ENCODE data around the gene COQ5.

Gene COQ5

GRCh38 chr12:120538281-120539156 lies 9.6 kb upstream of the COQ5 start:
- TF ChIP-seq CTCF (IDR thresholded peaks at IDR 0.05; ENCODE audit: extremely low read depth, insufficient read depth, missing control alignments) = no peak
- DNase-seq (ENCODE audit: low spot score) = no peak

GRCh38 chr12:120537856-120538220 lies 8.9 kb upstream of the COQ5 start:
- in situ Hi-C loops (cut with MboI; ENCODE audit: low pct_unique_long_range_greater_than_20kb, low sequenced_read_pairs, unreplicated experiment) = no loop called here
- no peak for TF ChIP-seq CTCF (IDR thresholded peaks at IDR 0.05; ENCODE audit: extremely low read depth, insufficient read depth, missing control alignments)
- no peak for DNase-seq (ENCODE audit: low spot score)

More at GRCh38 chr12:120538281-120539156, 9.6 kb upstream of the COQ5 start:
- in situ Hi-C loops (cut with MboI; ENCODE audit: low pct_unique_long_range_greater_than_20kb, low sequenced_read_pairs, unreplicated experiment) = no loop called here

- in situ Hi-C loops (cut with MboI; ENCODE audit: low pct_unique_long_range_greater_than_20kb, low sequenced_read_pairs, unreplicated experiment) = no loop called here
- no peak for TF ChIP-seq CTCF (IDR thresholded peaks at IDR 0.05; ENCODE audit: extremely low read depth, insufficient read depth, missing control alignments)
- DNase-seq (ENCODE audit: low spot score) = peak; percentile 34
Observed at GRCh38 chr12:120536064-120536791, 7.3 kb upstream of the COQ5 start.

GRCh38 chr12:120534703-120535655 lies 6.0 kb upstream of the COQ5 start:
- in situ Hi-C loops (cut with MboI; ENCODE audit: low pct_unique_long_range_greater_than_20kb, low sequenced_read_pairs, unreplicated experiment) = no loop called here
- peak; percentile 77 for DNase-seq (ENCODE audit: low spot score)
- peak; percentile 15 for TF ChIP-seq CTCF (IDR thresholded peaks at IDR 0.05; ENCODE audit: extremely low read depth, insufficient read depth, missing control alignments)

DNA sequence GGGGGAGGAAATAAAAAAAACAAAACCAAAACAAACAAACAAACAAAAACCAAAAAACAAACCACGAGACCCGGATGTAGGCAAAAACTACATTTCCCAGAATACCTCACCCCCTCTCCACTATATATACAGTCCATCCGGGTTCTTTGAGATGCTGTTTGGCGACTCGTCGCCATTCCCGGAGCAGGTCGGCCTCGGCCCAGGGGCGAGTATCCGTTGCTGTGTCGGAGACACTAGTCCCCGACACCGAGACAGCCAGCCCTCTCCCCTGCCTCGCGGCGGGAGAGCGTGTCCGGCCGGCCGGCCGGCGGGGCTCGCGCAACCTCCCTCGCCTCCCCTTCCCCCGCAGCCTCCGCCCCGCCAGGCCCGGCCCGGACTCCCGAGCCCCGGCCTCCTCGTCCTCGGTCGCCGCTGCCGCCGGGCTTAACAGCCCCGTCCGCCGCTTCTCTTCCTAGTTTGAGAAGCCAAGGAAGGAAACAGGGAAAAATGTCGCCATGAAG lies 5.3 kb upstream of the COQ5 start, which contains the start of gene RNF10:
Gene RNF10, plus strand, starts transcription at position 154 of the 500 bp plus-strand sequence. CDS start 456 bp downstream, outside the sequence.
- peak; percentile 95 for DNase-seq (ENCODE audit: low spot score)

More for the DNA sequence above, 5.3 kb upstream of the COQ5 start, which contains the start of gene RNF10:
- in situ Hi-C loops (cut with MboI; ENCODE audit: low pct_unique_long_range_greater_than_20kb, low sequenced_read_pairs, unreplicated experiment) = no loop called here
- no peak for TF ChIP-seq CTCF (IDR thresholded peaks at IDR 0.05; ENCODE audit: extremely low read depth, insufficient read depth, missing control alignments)
